ENCODE data around the gene ZNF862. TPM values are rescaled to one million over a fixed set of nuclear protein-coding genes. Genes with fewer than 3 reads are reported as not detected.

Gene ZNF862
- total RNA-seq, 4 donors from 2014 or later: 6.6 to 40.3 (median 18.6) TPM

- H3K36me3 ChIP-seq: no peaks in the 10 kb centered on the region
- peak overlapping the region in 3 of 4 donors; percentile 31 to 95 (median 42) for H3K27ac ChIP-seq
- 52% methylated on average over 10 of the region's 17 CpGs; no CpG with 5 or more reads in 1 of the 2 donors for WGBS, 2 donors (ENCODE audit: low coverage in 1 of 2)
- H3K4me1 ChIP-seq: peaks cover 0 to 19% (median 4%) of the 10 kb centered on the region in 3 donors
- peaks cover 9% of the 10 kb centered on the region for H3K27me3 ChIP-seq
- ATAC-seq: no peak
- peak overlapping the region in 1 of 2 donors; percentile 96 for H3K4me3 ChIP-seq
- no peaks in the 10 kb centered on the region for H3K9me3 ChIP-seq
- TF ChIP-seq CTCF (IDR thresholded peaks at IDR 0.05) (no peak), POLR2AphosphoS5 (IDR thresholded peaks at IDR 0.05) (no peak), POLR2A (IDR thresholded peaks at IDR 0.05) (no peak), EP300 (IDR thresholded peaks at IDR 0.05) (no peak)
Observed at GRCh38 chr7:149837564-149838223, 481 bp upstream of the ZNF862 start.

- no peaks in the 10 kb centered on the region for H3K27me3 ChIP-seq
- no peaks in the 10 kb centered on the region for H3K36me3 ChIP-seq
- H3K27ac ChIP-seq: peak overlapping the region; percentile 84 to 96 (median 94)
- no peak for ATAC-seq
- H3K9me3 ChIP-seq: no peaks in the 10 kb centered on the region
- peaks cover 0 to 20% (median 4%) of the 10 kb centered on the region in 3 donors for H3K4me1 ChIP-seq
- H3K4me3 ChIP-seq: peak overlapping the region; percentile 76 to 96
- no peak for TF ChIP-seq CTCF (IDR thresholded peaks at IDR 0.05)
- TF ChIP-seq POLR2AphosphoS5 (IDR thresholded peaks at IDR 0.05): no peak
- no peak for TF ChIP-seq EP300 (IDR thresholded peaks at IDR 0.05)
- no peak for TF ChIP-seq POLR2A (IDR thresholded peaks at IDR 0.05)
- WGBS, 2 donors (ENCODE audit: low coverage in 1 of 2): 10 to 13% methylated on average over 3 to 5 of the region's 6 CpGs
Observed at GRCh38 chr7:149838992-149839408, 825 bp downstream of the ZNF862 start.

GRCh38 chr7:149839933-149840332 is 1.8 kb downstream of the ZNF862 start:
- H3K27me3 ChIP-seq: no peaks in the 10 kb centered on the region
- ATAC-seq: no peak
- TF ChIP-seq EP300 (IDR thresholded peaks at IDR 0.05) (no peak), POLR2A (IDR thresholded peaks at IDR 0.05) (no peak), CTCF (IDR thresholded peaks at IDR 0.05) (no peak), POLR2AphosphoS5 (IDR thresholded peaks at IDR 0.05) (no peak)
- no peaks in the 10 kb centered on the region for H3K9me3 ChIP-seq
- peaks cover 0 to 27% (median 4%) of the 10 kb centered on the region in 3 donors for H3K4me1 ChIP-seq
- peaks cover 0 to 2% of the 10 kb centered on the region in 2 donors for H3K36me3 ChIP-seq
- H3K27ac ChIP-seq: peak overlapping the region in 1 of 4 donors; percentile 26
- H3K4me3 ChIP-seq: no peak overlapping the region
- WGBS, 2 donors (ENCODE audit: low coverage in 1 of 2): 87 to 96% methylated on average over 4 to 5 of the region's 5 CpGs

DNA sequence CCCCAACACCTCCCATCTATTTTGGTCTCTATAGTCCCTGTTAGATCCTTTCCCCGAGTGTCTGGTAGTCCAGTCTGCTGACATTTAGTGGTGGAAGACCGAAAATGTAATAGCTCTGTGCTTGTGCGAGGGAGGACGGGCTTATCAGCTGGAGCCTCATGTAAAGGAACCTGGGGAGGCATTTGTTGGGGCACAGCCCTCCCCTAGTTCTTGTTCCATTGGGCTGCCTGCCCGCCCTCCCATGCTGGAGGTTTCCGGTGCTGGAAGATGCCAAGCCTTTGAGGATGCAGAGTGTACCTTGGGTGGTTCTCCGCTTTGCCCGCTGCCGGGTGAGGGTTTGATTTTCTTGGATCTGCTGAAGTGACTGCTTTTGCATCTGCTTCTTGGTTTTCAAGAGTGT is 5.4 kb downstream of the ZNF862 start:
- TF ChIP-seq CTCF (IDR thresholded peaks at IDR 0.05): no peak
- TF ChIP-seq POLR2AphosphoS5 (IDR thresholded peaks at IDR 0.05): no peak
- H3K9me3 ChIP-seq: no peaks in the 10 kb centered on the region

GRCh38 chr7:149844445-149844844 is 6.3 kb downstream of the ZNF862 start:
- H3K27me3 ChIP-seq: no peaks in the 10 kb centered on the region
- peaks cover 0 to 48% of the 10 kb centered on the region in 2 donors for H3K36me3 ChIP-seq
- no peak for ATAC-seq
- TF ChIP-seq POLR2AphosphoS5 (IDR thresholded peaks at IDR 0.05) (no peak), CTCF (IDR thresholded peaks at IDR 0.05) (no peak), POLR2A (IDR thresholded peaks at IDR 0.05) (no peak), EP300 (IDR thresholded peaks at IDR 0.05) (no peak)
- no peak overlapping the region for H3K4me3 ChIP-seq
- H3K9me3 ChIP-seq: no peaks in the 10 kb centered on the region
- H3K4me1 ChIP-seq: peaks cover 0 to 12% (median 0%) of the 10 kb centered on the region in 3 donors
- WGBS, 2 donors (ENCODE audit: low coverage in 1 of 2): 28 to 43% methylated on average over 2 to 4 of the region's 6 CpGs
- H3K27ac ChIP-seq: no peak overlapping the region

More for the DNA sequence above, 5.4 kb downstream of the ZNF862 start:
- H3K36me3 ChIP-seq: peaks cover 0 to 39% of the 10 kb centered on the region in 2 donors
- no peak for ATAC-seq
- no peaks in the 10 kb centered on the region for H3K27me3 ChIP-seq
- H3K4me3 ChIP-seq: no peak overlapping the region
- WGBS, 2 donors (ENCODE audit: low coverage in 1 of 2): 80 to 100% methylated on average over 1 to 4 of the region's 9 CpGs
- no peak overlapping the region for H3K27ac ChIP-seq
- peaks cover 0 to 20% (median 0%) of the 10 kb centered on the region in 3 donors for H3K4me1 ChIP-seq

Data from gastroesophageal sphincter (tissue), 4 donors.